Neural progenitor cell (in vitro differentiated cells): Measurements from ENCODE around the gene DOCK10.

Experiments
- EZH2 ChIP-seq: fragments of 200-600 bp; sonication (generic); IDR thresholded peaks from 2 replicates; pipeline ENCODE4 v1.6.1; 2017; ENCODE audit warnings: antibody characterized with exemption, mild to moderate bottlenecking, moderate library complexity
- TF ChIP-seq, protein P1 (sequence below): fragments of 200-600 bp; sonication (generic); IDR thresholded peaks from 2 replicates; pipeline ENCODE4 v1.5.1; 2017; ENCODE audit warnings: antibody characterized with exemption, mild to moderate bottlenecking

DNA sequence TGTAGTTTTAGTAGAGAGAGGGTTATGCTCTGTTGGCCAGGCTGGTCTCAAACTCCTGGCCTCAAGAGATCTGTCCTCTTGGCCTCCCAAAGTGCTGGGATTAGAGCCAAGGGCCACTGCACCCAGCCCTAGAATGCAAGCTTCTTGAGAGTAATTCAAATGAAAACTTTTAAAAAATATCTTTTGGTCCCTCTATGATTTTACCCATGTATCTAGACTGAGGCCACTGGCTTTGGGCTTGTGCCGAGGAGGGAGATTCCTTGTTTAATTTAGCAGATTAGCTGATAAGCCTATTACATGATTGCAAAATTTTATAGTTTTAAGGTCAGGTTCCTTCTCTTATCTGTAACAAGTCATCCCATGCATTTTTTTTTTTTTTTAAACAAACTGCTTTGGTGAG is 266.6 kb downstream of the DOCK10 start:
- TF ChIP-seq EZH2 = no peak
- TF ChIP-seq, protein P1, sequence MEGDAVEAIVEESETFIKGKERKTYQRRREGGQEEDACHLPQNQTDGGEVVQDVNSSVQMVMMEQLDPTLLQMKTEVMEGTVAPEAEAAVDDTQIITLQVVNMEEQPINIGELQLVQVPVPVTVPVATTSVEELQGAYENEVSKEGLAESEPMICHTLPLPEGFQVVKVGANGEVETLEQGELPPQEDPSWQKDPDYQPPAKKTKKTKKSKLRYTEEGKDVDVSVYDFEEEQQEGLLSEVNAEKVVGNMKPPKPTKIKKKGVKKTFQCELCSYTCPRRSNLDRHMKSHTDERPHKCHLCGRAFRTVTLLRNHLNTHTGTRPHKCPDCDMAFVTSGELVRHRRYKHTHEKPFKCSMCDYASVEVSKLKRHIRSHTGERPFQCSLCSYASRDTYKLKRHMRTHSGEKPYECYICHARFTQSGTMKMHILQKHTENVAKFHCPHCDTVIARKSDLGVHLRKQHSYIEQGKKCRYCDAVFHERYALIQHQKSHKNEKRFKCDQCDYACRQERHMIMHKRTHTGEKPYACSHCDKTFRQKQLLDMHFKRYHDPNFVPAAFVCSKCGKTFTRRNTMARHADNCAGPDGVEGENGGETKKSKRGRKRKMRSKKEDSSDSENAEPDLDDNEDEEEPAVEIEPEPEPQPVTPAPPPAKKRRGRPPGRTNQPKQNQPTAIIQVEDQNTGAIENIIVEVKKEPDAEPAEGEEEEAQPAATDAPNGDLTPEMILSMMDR = no peak
